ENCODE data around the gene ALOX5AP.

ALOX5AP gene

GRCh38 chr13:30773561-30773960 lies 38.2 kb downstream of the ALOX5AP start:
- no peak for DNase-seq

- DNase-seq, result no peak
Measured at GRCh38 chr13:30774214-30774730, 38.9 kb downstream of the ALOX5AP start.

GRCh38 chr13:30776661-30777060 lies 41.3 kb downstream of the ALOX5AP start:
- no peak for DNase-seq

- DNase-seq, result no peak
Measured at GRCh38 chr13:30779016-30779415, 43.7 kb downstream of the ALOX5AP start.

- no peak for DNase-seq
Measured at GRCh38 chr13:30779608-30780007, 44.3 kb downstream of the ALOX5AP start.

- no peak for DNase-seq
Measured at GRCh38 chr13:30780338-30780981, 45.1 kb downstream of the ALOX5AP start.

GRCh38 chr13:30785191-30785850 lies 50.0 kb downstream of the ALOX5AP start:
- DNase-seq, result no peak

GRCh38 chr13:30786648-30787047 lies 51.3 kb downstream of the ALOX5AP start:
- no peak for DNase-seq

GRCh38 chr13:30787738-30788525 lies 52.6 kb downstream of the ALOX5AP start:
- no peak for DNase-seq

GRCh38 chr13:30789166-30789862 lies 54.0 kb downstream of the ALOX5AP start:
- DNase-seq, result no peak

GRCh38 chr13:30790592-30790991 lies 55.2 kb downstream of the ALOX5AP start:
- no peak for DNase-seq

- DNase-seq, result no peak
Measured at GRCh38 chr13:30791354-30792001, 56.1 kb downstream of the ALOX5AP start.

GRCh38 chr13:30792285-30793000 lies 57.1 kb downstream of the ALOX5AP start:
- DNase-seq, result peak; percentile 7

GRCh38 chr13:30796132-30796572 lies 60.8 kb downstream of the ALOX5AP start:
- no peak for DNase-seq

- no peak for DNase-seq
Measured at GRCh38 chr13:30796631-30797601, 61.6 kb downstream of the ALOX5AP start.

- no peak for DNase-seq
Measured at GRCh38 chr13:30797847-30798535, 62.6 kb downstream of the ALOX5AP start.

- no peak for DNase-seq
Measured at GRCh38 chr13:30798776-30799355, 63.5 kb downstream of the ALOX5AP start.

GRCh38 chr13:30799356-30799824 lies 64.0 kb downstream of the ALOX5AP start:
- no peak for DNase-seq

- no peak for DNase-seq
Measured at GRCh38 chr13:30800107-30800506, 64.8 kb downstream of the ALOX5AP start.
